Stimulated activated CD4-positive, alpha-beta T cell treated with anti-CD3 and anti-CD28 coated beads, TNF-alpha, amount 100 ng/mL, for 48 hours (primary cell): ENCODE data around the gene PLCH2.
A peak's percentile ranks its signal among the peaks of the same experiment; 100 is the strongest.

Experiments used
- DNase-seq, 3 donors: peaks; one replicate each; pipeline ENCODE4 v3.0.0-alpha.2; 2020; ENCODE audit warnings: low read depth in 3 of 3

The PLCH2 gene

GRCh38 chr1:2515763-2516080, 39.6 kb downstream of the PLCH2 start:
- no peak for DNase-seq

DNA sequence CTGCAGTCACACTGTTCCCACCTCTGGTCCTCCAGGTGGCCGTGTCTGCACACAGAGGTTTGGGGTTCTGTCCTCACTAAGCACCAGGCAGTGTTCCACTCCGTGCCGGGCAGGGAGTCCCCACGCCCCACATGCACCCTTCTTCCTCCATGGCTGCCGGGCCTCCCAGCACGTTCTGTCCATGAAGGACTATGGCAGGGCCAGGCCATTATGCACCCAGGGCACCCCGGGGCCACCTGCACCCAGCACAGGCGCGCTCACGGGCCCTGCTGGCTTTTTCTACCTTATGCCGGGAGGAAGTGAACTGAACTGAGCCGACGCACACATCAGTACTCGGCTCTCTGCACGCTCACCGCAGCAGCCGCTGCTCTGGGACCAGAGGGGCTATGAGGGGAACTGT, 40.0 kb downstream of the PLCH2 start:
- no peak for DNase-seq

DNA sequence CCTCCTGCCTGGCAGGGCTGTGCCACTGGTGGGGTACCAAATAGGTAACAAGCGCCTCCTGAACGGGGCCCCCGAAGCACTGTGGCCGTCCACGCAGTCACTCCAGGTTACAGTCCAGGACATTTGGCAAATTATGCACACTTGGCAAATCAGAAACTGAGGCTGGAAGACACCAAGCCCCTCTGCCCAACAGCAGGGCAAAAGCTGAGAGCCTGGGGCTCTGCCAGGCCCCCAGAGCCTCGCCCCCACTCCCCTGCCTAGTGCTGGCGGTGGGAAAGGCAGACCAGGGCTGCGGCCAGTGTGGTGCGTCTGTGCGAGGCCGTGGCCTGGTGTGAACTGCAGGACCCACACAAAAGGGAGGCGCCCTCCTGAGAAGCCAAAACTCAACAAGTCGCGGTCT, 40.9 kb downstream of the PLCH2 start:
- DNase-seq, result no peak

- no peak for DNase-seq
Measured at GRCh38 chr1:2517966-2518365, 41.9 kb downstream of the PLCH2 start.

GRCh38 chr1:2518528-2518927, 42.4 kb downstream of the PLCH2 start:
- DNase-seq, result no peak

GRCh38 chr1:2519029-2519685, 43.1 kb downstream of the PLCH2 start:
- no peak for DNase-seq

- DNase-seq, result no peak
Measured at GRCh38 chr1:2519729-2520128, 43.6 kb downstream of the PLCH2 start.

DNA sequence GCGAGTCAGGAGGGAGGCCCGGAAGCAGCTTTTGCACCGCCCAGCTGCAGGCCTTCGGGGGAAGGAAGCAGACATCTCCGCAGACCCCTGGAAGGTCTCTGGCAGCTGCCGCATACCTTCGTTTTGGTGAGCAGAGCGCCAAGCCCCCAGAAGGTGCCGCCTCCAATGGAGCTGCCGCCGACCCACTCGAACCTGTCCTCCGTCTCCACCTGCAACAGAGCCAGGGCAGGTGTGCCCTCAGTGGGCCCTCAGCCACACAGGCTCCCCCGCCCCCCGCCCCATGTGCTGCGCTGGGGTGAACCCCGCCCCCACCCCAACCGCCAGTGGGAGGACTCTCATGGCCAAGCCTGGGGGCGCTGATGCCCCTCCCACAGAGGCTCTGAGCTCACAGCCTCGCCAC, 44.1 kb downstream of the PLCH2 start:
- no peak for DNase-seq

DNA sequence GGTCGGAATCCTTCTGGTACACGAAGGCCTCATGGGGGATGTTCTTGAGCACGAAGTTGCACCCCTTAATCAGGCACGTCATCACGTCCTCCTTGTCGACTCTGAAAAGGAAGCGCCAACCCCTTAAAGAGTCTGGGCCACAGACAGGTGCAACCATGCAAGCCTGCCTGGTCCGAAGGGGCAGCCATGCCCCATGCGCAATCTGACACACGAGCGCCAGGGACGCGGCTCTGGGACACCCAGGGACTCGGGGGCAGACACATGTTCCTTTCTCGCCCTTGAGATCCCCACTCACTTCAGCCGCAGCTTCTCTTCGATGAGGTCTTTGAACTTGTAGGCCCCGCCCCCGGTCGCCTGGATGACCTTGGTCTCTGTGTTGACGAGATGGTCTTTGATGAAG, 44.7 kb downstream of the PLCH2 start:
- no peak for DNase-seq

- no peak for DNase-seq
Measured at GRCh38 chr1:2522230-2522629, 46.1 kb downstream of the PLCH2 start.

DNA sequence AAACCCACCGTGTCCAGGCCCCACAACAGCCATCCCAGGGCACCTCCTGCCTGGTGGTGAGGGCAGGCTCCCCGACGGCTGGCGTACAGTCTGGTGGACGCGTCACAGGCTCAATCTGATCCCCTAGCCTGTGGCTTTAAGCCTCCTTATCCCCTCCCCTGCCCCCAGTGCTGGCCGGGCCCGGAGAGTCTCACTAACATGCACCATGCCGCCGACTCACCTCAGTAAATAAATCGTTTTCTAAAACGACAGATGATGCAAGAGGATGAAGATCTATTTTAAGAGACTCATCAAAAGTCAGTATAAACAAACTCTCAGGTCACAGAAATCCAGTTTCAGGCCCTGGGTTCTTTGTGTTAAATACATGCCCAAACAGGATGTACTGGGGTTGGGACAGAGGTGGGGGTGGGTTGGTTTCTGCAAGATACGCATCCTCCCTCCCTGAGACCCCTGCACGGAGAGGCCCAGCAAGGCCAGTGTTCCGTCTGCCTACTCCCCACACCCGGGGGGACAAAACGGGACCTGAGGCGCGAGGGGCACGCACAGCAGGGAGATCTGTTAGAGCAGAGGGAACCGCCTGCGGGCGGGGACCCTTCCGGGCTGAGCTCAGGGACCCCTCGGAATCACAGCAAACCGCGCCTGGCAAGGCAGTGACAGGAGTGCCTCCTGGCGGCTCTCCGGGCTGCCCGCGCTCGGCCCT, 47.3 kb downstream of the PLCH2 start:
- no peak for DNase-seq

DNA sequence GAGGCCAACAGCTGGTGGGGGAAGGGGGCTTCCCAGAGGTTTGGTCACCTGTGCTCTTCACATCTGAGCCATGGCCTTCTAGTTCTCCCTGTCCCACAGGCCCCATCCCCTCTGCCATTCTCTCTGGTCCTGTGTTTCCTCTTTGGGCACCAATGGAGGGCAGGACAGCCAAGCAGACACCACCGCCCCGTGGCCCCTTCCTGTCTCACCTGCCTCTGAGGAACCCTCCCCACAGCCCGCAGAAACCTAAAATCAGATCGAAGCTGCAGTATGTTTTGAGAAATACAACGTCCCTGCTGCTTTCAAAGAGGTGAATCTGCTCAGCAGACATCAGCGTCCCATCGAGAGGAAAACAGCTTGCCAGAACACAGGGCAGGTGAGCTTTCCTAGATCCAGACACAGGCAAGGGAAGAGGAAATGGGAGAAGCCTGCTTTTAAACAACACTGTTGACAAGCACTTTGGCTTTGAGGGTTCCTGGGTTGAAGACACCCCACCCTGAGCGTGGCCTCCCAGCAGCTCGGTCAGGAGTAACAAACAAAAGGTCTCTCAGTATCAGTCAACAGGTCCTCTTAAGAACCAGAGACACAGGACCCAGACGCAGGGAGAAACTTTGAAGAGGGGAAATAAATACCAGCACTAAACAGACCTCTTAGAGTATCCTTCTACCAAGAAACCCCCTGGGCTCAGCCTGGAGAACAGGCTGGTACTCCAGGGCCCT, 48.0 kb downstream of the PLCH2 start:
- DNase-seq, result no peak

DNA sequence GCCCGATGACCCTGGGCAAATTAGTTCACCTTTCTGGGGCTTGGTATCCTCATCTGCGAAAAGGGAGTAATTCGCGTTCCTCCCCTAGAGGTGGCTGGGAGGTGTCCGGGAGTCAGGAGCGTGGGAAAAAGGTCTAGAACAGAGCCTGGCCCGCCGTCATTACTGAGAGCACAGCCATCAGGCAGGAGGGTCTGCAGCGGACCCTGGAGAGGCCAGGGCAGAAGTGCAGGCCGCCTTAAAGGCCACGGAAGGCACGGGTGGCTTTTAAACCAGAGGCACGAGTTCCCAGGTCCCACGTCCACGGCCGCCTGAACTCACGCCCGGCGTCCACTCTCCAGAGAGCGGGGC, 49.5 kb downstream of the PLCH2 start:
- no peak for DNase-seq

DNA sequence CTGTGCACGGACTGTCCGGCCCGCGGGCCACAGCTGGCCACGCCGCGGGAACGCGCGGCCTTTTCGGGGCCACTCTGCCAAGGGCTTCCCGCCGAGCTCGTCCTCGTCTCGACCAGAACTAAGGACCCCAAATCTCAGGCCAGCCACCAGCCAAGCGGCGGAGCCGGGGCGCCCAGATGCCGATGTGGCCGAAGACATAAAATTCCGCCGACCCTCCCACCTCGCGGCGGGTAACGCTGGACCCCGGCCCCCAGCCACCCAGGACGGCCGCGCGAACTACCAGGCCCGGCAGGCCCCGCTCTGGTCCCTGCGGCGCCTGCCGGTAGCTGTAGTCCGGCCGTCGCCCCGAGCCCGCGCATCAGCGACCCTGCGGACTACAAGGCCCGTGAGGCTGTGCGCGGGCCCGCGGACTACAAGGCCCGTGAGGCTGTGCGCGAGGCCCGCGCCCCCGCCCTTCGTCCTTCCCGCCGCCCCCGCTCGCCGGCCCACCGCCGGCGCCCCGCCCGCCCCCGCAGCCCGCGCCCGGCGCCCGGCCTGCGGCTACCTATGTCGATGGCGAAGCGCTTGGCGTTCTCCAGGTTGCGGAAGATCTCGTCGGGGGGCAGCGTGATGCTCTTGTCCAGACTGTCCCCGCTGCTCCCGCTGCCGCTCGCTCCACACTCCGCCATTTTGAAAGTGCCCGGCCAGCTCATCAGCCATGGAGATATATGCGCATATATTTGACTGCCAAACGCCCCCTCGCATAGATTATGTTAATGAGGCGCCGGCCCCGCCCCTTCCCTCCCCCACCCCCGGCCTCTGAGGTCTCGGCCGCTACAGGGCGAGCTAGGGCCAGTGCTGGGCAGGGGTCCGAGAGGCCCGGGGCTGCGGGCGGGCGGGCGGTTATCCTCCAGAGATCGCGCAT, 50.1 kb downstream of the PLCH2 start, which contains the start of gene PANK4:
Gene PANK4 (minus strand): TSS at position 677 of the 904 bp plus-strand sequence. CDS start 9 bp downstream, at position 668.
- DNase-seq, result peak; percentile 78 to 81 (median 79)

DNA sequence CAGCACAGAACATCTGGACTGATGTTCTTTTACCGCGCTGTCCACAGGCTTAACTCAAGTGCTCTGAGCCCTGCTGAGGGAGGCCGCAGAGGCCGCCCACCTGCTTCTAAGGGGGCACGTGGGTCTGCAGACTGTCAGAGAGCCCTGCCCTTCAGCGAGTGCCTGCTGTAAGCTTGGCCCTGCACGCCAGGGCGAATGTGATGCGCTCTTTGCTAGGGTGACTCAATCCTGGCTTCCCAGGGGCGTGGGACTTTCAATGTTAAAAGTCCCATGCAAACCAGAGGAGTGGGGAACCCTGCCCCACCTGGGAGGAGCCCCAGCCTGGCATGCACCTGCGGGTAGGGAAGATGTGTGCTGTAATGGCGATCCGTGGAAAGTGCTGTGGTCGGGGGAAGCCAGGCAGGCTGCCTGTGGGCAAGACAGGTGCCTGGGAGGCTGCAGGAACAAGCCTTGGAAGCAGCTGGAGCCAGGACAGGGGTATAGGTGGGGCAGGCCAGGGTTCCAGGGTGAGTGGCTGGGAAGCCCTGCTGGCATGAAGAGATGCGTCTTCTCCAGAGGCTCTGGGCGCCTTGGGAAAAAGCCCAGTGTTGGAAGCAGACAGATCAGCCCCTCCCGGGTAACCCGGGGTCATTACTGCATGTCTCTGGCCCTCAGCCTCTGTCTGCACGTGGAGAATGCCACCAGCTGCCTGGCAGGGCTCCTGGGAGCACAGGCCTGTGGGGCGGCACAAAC, 50.9 kb downstream of the PLCH2 start:
- peak; percentile 41 to 65 (median 62) for DNase-seq

DNA sequence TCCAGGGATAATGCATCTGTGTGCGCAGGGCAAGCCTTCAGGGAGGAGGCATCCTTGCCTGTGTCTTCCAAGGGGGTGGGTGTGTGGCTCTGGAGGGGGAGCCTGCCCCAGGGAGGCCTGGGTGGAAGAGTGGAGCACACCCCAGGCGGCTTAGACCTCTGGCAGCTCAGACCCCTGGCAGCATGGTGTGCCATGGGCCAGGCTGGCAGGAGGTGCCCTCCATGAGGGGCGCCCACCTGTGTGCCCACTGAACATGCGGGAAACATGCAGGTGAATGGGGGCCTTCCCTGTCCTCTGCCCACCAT, 51.4 kb downstream of the PLCH2 start:
- no peak for DNase-seq

DNA sequence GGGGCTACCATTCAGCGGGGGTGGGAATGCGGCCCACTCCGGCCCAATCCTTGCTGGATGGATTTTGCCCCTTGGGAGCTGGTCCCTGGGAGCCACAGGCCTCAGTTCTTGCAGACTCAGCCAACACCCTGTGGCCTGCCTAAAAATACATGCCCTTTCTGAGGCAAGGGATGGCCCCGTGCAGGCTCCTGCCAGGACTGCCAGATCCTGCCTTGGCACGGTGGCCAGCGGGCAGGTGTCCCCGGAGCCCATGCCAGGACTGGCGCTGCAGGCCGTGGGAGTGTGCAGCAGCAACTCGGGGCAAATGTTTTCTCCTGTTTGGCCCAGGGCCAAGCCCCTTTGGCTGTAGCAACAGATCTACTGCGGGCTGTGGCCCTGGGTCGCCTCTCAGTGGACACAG, 51.9 kb downstream of the PLCH2 start:
- DNase-seq, result no peak

- no peak for DNase-seq
Measured at GRCh38 chr1:2528611-2528965, 52.5 kb downstream of the PLCH2 start.

DNA sequence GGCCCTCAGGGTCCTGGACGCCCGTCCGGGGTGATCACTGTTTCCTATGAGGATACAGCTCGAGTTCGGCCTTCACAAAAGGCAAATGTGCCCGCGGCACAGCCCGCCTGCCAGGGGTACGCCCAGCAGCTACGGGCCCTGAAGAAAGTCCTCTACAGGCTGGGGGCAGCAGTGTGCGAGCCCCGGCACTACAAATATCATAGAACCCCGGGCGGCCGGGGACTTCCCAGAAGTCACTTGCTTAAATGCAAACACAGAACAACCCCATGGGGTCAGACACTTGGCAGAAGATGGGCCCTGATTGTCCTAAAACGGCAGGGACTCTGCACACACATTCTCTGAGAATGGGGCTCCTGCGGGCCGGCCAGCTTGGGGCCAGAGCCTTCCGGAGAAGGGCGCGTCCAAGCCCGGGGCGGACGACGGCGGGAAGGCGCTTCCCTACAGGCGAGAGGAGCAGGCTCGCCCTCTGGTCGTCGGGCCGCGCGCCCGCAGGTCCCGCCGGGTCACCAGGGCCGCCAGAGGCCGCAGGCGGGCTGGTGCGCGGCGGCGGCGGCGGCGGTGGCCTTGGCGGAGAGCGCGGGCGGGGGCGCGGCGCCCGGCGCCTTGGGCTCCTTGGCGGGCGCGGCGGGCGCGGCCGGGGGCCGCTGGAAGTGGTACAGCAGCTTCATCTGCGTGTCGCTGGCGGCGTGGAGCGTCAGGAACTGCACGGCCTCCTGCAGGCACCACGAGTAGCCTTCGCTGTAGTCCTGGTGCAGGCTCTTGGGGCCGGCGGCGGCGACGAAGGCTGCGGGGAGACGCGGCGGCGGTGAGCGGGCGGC, 53.1 kb downstream of the PLCH2 start:
- no peak for DNase-seq

DNA sequence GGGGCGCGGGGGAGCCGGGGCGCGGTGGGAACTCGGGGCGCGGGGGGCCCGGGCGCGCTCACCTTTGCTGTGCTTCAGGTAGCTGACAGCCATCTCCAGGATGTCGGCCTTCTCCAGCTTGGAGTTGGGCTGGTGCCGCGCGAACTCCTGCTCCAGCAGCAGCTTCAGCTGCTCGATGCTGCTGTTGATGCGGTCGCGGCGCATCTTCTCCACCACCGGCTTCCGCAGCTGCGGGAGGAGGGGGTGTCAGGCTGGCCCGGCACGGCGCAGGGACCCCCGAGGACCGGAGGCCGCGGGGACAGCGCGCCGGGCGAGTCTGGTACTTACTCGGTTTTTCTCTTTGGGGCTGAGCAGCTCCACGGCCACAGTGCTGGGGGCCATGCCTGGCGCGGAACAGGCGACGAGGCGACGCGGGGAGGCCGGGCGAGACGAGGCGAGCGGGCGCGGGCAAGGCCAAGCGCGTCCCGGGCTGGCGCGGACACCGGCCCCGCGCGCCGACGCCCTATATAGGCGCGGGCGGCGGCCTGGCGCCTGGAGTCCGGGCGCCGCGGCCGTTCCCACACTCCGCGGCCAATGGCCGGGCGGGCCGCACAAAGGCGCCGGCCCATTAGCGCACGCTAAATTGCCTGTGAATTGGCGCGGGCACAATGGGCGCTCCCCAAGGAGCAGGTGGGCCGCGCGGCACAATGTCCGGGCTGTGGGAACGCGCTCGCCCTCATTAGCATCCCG, 53.9 kb downstream of the PLCH2 start, which contains the start of gene HES5:
Gene HES5 (minus strand): TSS at position 480 of the 729 bp plus-strand sequence. CDS start 99 bp downstream, at position 381.
- DNase-seq, result no peak
